Stimulated activated CD8-positive, alpha-beta memory T cell treated with anti-CD3 and anti-CD28 coated beads, Interleukin-7, amount 100 ng/mL, for 24 hours (primary cell): ENCODE results near the gene ADCYAP1R1.

Source experiments
- DNase-seq: peaks from one replicate; pipeline ENCODE4 v3.0.0-alpha.2; 2020; ENCODE audit warnings: low read depth

ADCYAP1R1 gene

DNA sequence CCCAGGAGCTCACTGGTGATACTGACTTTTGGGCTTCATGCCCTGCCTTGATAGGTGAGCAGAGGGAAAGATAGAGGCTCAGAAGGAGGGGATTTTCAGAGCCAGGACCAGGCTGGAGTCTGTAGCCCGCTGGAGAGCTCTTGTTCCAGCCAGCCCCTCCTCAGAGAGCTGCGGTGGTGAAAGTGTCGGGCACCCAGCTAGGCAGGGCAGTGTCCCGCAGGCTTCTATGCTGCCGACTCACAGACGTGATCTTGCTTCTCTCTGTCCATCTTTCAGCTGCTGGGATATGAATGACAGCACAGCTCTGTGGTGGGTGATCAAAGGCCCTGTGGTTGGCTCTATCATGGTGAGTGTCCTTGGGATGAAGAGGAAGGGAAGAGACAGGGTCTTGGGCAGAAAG is 35.2 kb downstream of the ADCYAP1R1 start:
- DNase-seq = no peak

DNA sequence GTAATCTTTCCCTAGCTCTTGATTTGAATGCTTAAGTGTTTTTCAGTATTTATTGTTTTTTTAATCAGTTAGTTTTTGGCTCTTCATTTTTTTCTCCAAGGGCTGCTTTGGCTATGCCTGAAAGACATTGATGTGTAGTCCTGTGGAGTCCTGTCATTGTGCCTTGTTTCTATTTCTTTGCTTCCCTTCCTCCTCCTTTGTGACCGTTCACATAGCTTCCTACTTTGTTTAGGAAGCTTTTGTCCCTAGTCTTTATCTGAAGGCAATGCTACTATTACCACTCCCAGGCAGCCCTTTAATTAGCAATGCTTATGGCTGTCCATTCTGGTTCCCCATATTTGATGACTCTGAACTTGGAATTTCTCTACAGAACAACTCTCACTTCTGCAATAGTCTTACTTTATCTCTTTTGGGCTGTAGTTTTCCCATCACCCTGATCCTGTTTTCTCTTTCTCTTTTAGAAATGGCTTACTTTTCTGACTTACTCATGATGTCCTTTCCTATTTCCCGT is 39.9 kb downstream of the ADCYAP1R1 start:
- DNase-seq = no peak

DNA sequence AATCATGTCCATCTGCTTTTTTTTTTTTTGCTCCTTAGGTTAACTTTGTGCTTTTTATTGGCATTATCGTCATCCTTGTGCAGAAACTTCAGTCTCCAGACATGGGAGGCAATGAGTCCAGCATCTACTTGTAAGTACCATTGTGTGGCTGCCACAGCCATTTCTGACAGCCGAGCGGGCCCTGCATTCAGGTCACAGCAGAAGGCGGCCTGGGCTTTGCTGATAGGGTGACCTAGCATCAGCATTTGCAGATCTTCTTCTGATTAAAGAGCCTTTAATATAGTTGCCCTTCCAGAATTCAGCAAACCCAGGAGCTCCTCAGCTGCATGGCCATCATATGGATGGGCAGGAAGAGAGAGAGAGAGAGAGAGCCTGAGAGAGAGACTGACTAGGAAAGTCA is 40.5 kb downstream of the ADCYAP1R1 start:
- no peak for DNase-seq

DNA sequence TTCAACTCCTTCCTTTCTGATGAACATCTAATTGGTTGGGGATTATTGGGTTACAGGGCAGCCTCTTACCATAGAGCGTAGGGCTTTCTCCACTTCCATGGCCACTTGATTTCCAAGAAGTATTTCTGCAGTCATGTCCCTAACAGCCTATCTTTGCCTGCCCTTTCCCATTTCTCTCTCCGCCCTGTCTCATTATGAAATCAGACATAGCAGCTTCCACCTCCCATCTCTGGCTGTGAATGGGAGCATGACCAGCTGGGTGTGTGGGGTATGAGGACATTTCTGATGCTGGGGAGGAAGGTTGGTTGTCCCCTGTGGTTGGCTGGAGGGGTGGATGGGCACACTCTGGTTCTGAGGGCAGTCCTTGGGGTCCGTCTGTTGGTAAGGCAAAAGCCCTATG is 41.2 kb downstream of the ADCYAP1R1 start:
- DNase-seq = no peak

DNA sequence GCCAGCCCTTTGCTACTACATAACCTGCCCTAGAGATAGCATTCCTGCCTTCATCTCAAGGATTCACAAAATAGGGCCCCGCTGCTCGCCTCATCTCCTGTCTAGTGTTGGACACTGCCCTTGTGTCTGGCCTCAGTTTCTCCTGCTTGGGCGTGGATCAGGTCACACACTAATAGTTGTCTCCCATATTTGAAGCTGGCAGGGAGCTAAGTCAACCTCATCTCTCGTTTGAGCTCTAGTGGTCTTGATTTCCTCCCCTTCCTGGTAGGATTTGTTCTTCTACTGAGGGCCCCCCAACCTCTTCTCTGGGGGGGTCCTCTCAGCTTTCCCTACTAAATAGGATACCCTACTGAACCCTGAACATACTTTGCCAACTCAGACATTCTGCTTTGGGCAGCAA is 42.2 kb downstream of the ADCYAP1R1 start:
- no peak for DNase-seq

DNA sequence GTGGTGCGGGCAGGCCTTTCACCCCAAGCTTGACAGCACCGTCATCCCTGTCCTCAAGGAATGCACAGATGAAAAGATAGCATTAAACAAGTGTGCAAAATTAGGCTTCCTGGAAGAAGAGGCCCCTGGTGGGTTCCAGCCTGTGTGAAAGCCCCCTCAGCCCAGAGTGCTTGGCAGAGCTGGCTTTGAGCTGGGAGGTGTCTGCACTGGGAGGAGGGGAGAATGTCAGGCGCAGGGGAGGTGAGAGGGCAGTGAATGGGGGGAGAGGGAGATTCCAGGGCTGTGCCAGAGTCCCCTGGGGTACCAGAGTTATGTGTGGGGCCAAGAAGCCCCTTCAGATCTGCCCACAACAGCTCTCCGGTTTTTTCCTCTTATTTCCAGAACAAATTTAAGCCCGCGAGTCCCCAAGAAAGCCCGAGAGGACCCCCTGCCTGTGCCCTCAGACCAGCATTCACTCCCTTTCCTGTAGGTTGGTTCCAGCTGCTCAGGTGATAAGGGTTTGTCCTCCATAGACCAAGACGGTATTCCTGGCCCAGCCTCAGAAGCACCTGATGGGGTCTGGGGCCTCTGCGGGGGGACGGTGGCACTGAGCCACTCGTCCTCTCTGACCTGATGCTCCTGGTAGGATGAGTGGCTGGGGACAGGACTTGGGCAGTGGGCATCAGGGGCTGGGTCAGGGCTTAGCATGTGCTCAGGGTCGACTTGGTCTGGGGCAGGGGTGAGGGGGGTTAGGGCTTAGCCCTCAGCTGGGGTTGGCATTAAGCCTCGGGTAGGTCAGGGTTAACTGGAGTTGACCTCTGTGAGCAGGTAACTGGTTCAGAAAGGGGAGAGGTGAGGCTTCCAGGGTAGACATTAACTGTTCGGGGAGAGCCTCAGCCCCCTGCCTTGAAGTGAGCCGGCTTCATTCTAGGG is 43.4 kb downstream of the ADCYAP1R1 start:
- no peak for DNase-seq

DNA sequence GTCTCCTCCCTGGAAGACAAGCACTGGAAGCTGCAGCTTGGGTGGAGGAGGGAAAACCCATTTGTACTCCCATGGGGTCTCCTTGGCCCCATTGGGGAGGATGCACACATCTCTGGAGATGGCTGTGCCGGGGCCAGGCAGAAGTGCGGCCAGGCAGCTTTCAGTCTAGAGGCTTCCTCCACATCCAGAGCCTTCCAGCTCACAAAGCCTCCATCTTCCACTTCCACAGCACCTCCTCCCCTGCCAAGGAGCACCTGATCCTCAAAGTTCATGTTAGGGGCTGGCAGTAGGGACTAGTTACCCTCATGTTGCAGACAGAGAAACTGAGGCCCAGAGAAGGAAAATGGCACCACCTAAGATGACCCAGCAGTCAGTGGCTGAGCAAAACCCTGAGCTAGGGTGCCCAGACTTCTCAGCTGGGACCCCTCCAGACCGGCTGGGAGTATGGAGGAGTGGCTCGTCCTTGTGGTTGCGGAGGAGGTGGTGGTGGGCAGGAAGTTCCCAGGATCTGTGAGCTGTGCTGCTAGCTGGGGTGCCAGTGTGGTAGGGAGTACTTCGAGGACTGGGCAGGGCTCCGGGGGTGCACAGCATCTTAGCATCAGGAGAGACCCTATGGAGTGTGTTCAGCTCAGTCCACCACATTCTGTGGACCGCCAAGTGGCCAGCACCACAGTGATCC is 44.2 kb downstream of the ADCYAP1R1 start:
- no peak for DNase-seq

DNA sequence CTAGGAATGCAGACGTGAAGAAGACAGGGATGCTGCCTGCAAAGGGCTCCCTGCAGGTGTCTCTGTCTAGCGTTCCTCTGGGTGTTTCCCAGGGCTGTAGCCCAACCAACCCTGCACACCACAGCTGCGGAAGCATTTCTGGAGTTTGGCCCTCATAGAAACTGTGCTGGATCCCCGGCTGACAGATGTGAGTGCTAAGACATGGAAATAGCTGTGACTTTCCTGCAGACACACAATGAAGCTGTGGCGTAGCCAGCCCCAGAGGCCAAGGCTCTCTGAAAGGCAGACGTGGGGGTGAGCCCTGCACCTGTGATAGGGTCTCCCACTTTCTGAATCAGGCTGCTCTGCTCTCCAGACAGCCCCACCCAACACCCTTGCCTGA is 44.8 kb downstream of the ADCYAP1R1 start:
- DNase-seq = no peak

DNA sequence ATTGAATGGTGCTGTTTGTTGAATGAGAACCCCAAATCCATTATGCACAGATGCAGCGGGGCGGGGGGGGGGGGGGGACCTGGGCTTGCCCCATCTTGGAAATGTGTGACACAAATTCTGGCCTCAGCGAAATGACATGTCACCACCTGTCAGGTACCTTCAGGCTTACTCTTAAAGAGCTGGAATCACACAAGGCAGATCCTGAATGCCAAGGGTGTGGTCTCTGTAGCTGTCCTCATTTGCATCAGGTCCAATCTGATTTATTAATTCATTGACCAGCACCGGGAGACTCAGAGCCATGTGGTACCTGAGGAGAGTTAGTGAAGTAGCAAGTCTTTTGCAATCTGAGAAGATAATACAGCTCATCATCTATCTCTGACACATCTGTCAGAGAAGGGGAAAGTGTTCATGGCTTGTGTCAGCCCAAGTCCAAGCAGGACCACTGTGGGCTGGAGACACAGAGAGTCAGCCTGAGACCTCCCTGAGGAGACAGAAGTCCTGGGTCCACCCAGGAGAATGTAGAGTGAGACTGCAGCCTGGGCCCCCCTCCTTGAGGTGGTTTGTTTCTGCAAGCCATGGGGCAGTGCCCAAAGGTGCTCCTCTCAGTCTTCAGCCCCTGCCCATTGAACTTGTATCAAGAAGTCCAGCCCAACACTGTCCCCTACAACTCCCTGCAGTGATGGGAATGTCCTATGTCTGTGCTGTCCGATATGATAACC is 46.7 kb downstream of the ADCYAP1R1 start:
- DNase-seq = no peak

DNA sequence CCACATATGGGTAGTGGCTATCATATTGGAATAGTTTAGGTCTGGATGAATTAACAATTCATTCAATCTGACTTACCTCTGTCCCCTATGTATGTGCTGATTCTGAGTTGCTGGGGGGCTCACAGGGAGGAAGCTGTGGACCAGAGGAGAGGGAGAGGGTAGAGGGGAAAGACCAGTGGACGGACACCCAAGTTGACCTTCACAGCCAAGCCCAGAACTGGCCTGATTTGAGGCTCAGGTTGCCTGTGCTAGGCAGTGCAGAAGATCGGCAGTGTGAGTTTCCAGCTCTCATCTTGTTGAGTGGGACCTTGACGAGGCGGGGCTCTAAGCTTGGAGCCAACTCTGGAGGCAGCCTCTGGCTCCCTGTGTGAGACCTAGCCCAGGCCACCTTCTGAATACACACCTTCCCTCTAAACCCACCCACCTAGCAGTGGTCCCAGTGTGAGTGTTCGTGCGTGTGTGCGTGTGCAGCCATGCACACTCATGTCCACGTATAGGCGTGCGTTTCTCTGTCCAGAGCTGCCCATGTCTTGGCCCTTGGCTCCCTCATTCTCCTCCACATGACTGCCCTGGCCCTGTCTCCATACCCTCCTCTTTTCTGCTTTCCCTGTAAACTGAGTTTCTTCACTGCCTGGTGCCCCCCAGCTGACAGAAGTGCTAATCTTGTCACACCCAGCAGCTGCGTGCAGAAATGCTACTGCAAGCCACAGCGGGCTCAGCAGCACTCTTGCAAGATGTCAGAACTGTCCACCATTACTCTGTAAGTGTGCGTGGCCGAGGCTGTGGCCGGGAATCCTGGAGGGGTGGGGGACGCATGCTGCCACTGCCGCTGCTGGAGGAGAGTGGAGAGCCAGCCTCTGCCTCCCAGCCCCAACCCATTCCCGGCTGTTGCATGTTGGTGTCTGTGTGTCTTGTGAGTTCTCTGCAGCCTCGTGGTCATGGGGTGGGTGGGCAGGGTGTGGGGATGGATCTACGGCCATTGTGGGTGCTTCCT is 47.6 kb downstream of the ADCYAP1R1 start:
- DNase-seq = no peak

DNA sequence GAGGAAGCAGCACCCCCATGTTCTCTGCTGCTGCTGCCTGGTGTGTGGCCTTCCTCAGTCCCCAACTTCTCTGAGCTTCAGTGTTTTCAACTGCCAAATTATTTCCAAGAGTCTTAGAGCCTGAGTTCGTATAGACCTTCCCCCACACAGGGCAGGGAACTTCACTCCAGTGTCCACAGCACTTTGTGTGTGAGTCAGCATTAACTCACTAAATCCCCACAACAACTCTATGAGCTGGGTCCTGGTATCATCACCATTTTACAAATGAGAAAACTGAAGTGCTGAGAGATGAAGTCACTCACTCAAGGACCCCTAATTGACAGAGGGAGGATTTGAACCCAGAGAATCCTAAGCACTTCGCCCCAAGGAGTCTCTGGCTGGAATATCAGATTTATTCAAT is 48.3 kb downstream of the ADCYAP1R1 start:
- DNase-seq = no peak

DNA sequence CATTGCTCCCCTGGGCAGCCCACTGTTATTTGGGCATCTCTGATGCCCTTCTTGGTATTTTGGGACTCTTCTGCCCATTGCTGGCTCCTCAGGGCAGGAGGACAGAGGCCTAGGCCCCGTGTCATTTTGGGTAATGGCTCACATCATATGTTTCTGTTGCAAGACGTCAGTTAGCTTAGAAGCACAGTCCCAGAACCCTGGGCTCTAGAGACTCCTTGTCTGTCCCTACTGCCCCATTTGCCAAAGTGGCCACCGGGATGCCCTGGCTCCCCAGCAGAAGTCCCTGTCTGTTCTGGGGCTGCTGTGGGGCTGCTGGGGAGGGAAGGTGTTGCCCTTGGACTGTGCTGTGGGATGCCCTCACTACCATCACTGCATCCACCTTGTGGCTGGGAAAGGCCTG is 48.8 kb downstream of the ADCYAP1R1 start:
- no peak for DNase-seq

DNA sequence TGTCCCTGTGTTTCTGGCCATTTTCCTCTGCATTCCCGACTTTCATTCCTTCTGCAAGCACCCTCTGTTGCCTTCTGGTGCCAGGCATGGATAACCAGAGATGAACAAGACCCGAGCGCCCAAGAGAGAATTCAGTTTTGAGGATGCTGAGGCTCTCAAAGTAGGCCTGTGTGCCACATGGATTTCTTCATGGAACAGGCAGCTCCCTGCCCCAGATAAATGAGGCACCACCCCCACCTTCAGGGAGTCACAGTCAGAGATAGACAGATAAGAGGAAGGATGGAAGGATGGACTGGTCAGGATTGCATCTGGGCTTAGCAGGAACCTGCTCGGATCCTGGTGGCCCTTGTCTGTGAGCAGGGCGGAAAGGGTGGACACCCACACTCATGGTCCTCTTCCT is 49.4 kb downstream of the ADCYAP1R1 start:
- DNase-seq = no peak

DNA sequence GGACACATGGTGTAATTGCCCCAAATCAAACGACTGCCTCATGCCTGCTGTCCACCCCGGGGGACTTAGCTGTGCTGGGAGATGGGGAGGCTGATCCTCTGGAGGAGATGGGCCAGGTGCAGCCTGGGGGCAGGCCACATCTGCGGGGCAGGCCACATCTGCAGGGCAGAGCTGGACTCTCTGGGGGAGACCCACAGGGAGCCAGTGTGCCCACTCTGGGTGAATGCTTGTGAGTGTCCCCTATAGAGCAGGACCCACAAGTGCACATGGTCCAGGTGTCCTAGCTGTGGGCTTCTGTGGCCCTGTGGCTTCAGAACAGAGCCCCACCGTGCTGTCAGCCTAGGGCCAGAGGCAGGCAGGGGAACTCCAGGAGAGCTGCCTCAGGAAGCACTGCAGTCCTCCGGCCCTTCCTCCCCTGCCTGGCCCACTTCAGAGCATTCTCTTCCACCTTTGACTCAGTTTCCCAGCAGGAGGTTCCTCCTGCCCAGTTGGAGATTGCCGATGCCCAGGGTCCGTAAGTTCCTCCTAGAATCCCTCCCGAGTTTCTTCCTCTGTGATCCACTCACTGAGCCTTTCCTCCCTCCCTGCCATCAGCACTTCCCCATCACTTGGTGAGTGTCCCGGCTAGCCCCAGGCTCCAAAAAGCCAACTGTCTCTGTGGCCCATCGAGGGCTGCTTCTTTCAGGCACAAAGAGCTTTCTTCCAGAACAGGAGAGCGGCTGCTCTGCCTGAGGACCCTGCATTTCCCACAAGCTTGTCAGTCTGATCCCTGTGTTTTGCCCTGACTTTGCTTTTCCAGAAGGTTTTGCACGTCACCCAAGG is 50.3 kb downstream of the ADCYAP1R1 start:
- no peak for DNase-seq

DNA sequence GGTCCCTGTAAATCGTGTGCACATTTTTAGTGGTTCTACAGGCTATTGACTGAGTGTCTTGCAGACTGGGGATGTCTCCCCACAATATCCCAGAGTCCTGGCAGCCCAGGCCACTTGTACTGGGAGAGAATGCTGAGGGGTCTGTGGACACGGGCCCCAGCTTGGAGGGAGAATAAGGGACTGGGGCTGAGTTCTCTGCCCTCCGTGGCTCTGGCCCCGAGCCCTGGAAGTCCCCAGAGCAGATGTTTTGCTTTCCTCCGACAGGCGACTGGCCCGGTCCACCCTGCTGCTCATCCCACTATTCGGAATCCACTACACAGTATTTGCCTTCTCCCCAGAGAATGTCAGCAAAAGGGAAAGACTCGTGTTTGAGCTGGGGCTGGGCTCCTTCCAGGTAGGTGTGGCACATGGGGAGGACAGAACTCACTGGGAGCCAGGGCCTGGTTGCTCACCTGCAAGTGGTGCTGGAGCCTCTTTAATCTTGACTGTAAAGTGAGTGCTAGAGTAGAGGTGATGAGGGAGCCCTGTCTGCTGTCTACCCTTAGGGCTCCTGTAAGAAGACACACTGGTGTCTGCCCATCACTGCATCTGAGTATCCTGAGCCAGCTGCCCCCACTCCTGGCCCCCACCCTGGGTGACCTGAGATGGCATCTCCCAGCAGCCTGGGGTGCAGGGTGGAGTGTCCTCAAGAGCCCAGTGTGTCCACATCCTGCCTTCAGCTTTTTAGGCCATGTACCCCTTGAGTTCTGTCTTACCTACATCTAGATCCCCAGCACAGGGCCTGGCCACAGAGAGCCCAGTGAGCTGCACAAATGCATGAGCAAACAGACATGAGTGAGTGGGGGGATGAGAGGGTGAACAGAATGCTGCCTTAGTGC is 51.1 kb downstream of the ADCYAP1R1 start:
- no peak for DNase-seq

DNA sequence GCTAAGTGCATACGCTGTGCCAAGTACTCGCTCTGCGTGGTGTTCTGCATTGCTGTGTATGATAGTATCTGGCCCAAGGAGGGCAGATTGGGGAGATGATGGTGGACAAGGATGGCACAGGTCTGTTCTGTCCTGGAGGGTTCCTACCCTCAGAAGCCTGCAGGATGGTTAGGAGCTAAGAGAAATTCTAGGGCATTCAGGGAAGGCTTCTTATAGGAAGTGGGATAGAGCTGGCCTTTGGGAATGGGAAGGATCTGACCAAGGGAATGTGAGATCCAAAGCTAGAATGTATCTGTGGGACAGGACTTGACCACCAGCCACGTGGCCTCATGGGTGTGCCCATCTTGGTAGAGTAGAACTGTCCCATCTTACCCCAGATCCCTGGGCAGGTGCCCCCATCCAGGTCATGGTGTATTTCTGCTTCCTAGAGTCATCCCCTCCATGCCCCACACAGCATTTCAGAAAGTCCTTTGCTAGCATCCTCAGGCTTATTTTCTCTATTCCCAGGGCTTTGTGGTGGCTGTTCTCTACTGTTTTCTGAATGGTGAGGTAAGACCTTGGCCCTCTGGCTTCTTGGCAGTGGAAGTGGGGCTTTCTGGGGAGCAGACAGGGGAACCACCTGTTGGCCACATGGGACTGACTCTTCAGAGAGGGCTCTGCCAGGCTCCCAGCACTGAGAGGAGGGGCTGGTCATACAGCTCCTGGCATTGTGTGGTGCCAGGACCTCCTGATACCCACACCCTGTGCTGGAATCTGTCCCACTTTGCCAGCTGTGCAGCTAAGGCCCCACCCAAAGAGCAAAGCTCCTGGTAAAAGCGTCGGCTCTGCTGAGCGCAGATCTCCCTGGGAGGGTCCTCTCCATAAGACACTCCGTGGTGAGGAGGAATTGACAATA is 52.5 kb downstream of the ADCYAP1R1 start:
- no peak for DNase-seq

DNA sequence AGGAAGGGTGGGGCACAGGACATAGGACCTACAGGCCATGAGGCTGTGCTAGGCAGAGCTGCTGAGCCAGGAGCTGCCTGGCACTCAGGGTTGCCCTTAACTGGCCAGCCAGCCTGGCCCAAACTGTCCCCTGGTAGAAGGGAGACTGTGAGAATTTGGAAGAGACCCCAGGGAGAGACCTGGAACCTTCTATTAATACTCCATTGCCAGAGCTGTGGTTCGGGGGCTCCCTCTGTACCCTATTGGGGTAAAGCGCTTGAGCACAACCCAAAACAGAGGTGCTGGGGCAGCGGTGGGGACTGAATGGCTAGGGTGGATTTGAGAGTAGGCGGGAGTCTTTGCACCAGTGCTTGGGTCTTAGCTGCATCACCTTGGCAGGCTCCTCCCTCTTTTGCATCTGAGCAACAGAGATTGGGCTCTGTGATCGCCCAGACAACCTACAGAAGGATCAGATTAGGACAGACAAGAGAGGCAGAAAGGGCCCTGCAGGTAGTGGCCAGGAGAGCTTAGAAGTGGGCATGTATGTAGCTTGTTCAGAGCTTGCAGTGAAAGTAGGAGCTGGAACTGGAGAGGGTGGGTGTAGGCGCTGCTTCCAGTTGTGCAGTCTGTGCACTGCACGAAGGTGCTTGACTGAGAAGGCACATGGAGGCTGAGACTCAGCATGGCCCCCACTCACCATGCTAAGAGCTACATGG is 53.3 kb downstream of the ADCYAP1R1 start:
- no peak for DNase-seq
